Measurements from ENCODE around the gene PLD4.

Gene PLD4

GRCh38 chr14:104956290-104956890, 31.7 kb downstream of the PLD4 start:
- no peak for TF ChIP-seq CTCF (IDR thresholded peaks at IDR 0.05; ENCODE audit: low read depth, low read length, missing control alignments)

GRCh38 chr14:104957146-104958113, 32.8 kb downstream of the PLD4 start:
- no peak for DNase-seq (ENCODE audit: low read depth)
- TF ChIP-seq CTCF (IDR thresholded peaks at IDR 0.05; ENCODE audit: low read depth, low read length, missing control alignments) = no peak

More at GRCh38 chr14:104956290-104956890, 31.7 kb downstream of the PLD4 start:
- H3K4me3 ChIP-seq (ENCODE audit: low read depth, low read length) = no peak overlapping the region
- DNase-seq (ENCODE audit: low read depth) = no peak

GRCh38 chr14:104964546-104964945, 39.9 kb downstream of the PLD4 start:
- H3K4me3 ChIP-seq (ENCODE audit: low read depth, low read length) = no peak overlapping the region
- no peak for TF ChIP-seq CTCF (IDR thresholded peaks at IDR 0.05; ENCODE audit: low read depth, low read length, missing control alignments)
- DNase-seq (ENCODE audit: low read depth) = no peak

More at GRCh38 chr14:104957146-104958113, 32.8 kb downstream of the PLD4 start:
- no peak overlapping the region for H3K4me3 ChIP-seq (ENCODE audit: low read depth, low read length)

GRCh38 chr14:104965561-104966231, 41.0 kb downstream of the PLD4 start:
- no peak for DNase-seq (ENCODE audit: low read depth)

GRCh38 chr14:104966261-104966865, 41.7 kb downstream of the PLD4 start:
- no peak for TF ChIP-seq CTCF (IDR thresholded peaks at IDR 0.05; ENCODE audit: low read depth, low read length, missing control alignments)
- no peak for DNase-seq (ENCODE audit: low read depth)
- H3K4me3 ChIP-seq (ENCODE audit: low read depth, low read length) = no peak overlapping the region

More at GRCh38 chr14:104965561-104966231, 41.0 kb downstream of the PLD4 start:
- no peak overlapping the region for H3K4me3 ChIP-seq (ENCODE audit: low read depth, low read length)
- TF ChIP-seq CTCF (IDR thresholded peaks at IDR 0.05; ENCODE audit: low read depth, low read length, missing control alignments) = no peak

- no peak overlapping the region for H3K4me3 ChIP-seq (ENCODE audit: low read depth, low read length)
- no peak for DNase-seq (ENCODE audit: low read depth)
- TF ChIP-seq CTCF (IDR thresholded peaks at IDR 0.05; ENCODE audit: low read depth, low read length, missing control alignments) = no peak
Observed at GRCh38 chr14:104966981-104967385, 42.3 kb downstream of the PLD4 start.

Measured in GM12864 (cell line).